ENCODE results near the gene SPATA6L. TPM values are rescaled to one million over a fixed set of nuclear protein-coding genes. Genes with fewer than 3 reads are reported as not detected.

Gene SPATA6L
- total and polyA plus RNA-seq, 9 of the 15 experiments (the other 6 are each of a cell fraction or from before 2014, with no cell fraction given): 0.03 to 1.00 (median 0.08) TPM; not detected in 4

DNA sequence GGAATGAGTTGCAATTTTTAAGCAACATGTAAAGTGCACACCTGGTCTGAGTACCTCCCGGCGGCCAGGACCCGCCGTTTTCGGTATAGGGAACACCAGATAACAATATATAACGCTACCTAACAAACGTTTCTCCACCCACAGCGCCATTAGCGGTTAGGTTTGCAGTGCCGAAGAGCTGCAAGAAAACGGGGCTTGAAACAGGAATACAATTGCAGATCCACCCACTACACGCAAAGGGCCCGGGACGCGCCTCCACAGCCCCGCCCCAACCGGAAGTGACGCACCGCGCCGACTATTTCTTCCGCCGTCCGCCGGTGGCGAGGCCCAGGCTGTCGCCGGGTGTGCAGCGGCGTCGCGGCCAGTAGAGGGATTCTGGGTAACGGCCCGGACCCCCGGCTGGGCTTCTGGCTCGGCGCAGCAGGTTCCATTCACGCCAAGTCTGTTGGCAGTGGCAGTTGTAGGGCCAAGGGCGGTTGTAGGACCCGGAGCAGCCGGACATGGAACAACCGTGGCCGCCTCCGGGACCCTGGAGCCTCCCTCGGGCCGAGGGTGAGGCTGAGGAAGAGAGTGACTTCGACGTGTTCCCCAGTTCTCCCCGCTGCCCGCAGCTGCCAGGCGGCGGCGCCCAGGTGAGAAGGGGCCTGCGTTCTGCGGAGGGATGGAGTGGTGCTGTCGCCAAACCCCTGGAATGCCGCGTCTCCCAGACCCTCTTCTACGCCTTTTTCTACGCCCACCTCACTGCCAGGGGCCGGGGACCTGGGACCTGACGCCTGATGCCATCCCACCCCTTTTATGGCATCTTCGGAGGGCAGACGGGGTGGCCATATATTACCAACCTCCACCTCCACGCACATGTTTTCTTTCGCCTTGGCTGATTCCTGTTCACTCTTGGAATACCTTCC is 13.2 kb upstream of the SPATA6L start, which contains the start of gene CDC37L1 (continued):
- TF ChIP-seq, protein P1, sequence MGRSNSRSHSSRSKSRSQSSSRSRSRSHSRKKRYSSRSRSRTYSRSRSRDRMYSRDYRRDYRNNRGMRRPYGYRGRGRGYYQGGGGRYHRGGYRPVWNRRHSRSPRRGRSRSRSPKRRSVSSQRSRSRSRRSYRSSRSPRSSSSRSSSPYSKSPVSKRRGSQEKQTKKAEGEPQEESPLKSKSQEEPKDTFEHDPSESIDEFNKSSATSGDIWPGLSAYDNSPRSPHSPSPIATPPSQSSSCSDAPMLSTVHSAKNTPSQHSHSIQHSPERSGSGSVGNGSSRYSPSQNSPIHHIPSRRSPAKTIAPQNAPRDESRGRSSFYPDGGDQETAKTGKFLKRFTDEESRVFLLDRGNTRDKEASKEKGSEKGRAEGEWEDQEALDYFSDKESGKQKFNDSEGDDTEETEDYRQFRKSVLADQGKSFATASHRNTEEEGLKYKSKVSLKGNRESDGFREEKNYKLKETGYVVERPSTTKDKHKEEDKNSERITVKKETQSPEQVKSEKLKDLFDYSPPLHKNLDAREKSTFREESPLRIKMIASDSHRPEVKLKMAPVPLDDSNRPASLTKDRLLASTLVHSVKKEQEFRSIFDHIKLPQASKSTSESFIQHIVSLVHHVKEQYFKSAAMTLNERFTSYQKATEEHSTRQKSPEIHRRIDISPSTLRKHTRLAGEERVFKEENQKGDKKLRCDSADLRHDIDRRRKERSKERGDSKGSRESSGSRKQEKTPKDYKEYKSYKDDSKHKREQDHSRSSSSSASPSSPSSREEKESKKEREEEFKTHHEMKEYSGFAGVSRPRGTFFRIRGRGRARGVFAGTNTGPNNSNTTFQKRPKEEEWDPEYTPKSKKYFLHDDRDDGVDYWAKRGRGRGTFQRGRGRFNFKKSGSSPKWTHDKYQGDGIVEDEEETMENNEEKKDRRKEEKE (IDR thresholded peaks at IDR 0.05; ENCODE audit: borderline replicate concordance in 1 of 2, control insufficient read depth in 1 of 2, low read depth in 2 of 2, low read length in 1 of 2): peak in 1 of 2 experiments; percentile 70; a peak in 2 of 4 replicates
- no peak; the same call in 1 of the 2 replicates for TF ChIP-seq MYBL2 (IDR thresholded peaks at IDR 0.05; ENCODE audit: low read depth)
- no peak for TF ChIP-seq MYBL2 (CRISPR knock-in tag; IDR thresholded peaks at IDR 0.05; ENCODE audit: borderline replicate concordance)
- peak; percentile 30; the same call in 1 of the 2 replicates for TF ChIP-seq XRCC5 (IDR thresholded peaks at IDR 0.05; ENCODE audit: low read depth, low read length)
- TF ChIP-seq, protein P2, sequence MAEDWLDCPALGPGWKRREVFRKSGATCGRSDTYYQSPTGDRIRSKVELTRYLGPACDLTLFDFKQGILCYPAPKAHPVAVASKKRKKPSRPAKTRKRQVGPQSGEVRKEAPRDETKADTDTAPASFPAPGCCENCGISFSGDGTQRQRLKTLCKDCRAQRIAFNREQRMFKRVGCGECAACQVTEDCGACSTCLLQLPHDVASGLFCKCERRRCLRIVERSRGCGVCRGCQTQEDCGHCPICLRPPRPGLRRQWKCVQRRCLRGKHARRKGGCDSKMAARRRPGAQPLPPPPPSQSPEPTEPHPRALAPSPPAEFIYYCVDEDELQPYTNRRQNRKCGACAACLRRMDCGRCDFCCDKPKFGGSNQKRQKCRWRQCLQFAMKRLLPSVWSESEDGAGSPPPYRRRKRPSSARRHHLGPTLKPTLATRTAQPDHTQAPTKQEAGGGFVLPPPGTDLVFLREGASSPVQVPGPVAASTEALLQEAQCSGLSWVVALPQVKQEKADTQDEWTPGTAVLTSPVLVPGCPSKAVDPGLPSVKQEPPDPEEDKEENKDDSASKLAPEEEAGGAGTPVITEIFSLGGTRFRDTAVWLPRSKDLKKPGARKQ (CRISPR knock-in tag; IDR thresholded peaks at IDR 0.05): no peak
- TF ChIP-seq, protein P3, sequence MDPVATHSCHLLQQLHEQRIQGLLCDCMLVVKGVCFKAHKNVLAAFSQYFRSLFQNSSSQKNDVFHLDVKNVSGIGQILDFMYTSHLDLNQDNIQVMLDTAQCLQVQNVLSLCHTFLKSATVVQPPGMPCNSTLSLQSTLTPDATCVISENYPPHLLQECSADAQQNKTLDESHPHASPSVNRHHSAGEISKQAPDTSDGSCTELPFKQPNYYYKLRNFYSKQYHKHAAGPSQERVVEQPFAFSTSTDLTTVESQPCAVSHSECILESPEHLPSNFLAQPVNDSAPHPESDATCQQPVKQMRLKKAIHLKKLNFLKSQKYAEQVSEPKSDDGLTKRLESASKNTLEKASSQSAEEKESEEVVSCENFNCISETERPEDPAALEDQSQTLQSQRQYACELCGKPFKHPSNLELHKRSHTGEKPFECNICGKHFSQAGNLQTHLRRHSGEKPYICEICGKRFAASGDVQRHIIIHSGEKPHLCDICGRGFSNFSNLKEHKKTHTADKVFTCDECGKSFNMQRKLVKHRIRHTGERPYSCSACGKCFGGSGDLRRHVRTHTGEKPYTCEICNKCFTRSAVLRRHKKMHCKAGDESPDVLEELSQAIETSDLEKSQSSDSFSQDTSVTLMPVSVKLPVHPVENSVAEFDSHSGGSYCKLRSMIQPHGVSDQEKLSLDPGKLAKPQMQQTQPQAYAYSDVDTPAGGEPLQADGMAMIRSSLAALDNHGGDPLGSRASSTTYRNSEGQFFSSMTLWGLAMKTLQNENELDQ (CRISPR knock-in tag; IDR thresholded peaks at IDR 0.05; ENCODE audit: borderline replicate concordance): no peak
- TF ChIP-seq ZFPM2 (CRISPR knock-in tag; IDR thresholded peaks at IDR 0.05): no peak
- peak; percentile 89 for TF ChIP-seq TAF1 (IDR thresholded peaks at IDR 0.05; ENCODE audit: control insufficient read depth, extremely low read depth, insufficient read depth, low read length, severe bottlenecking)
- TF ChIP-seq, protein P4, sequence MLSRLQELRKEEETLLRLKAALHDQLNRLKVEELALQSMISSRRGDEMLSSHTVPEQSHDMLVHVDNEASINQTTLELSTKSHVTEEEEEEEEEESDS (CRISPR knock-in tag; IDR thresholded peaks at IDR 0.05): no peak
- TF ChIP-seq ZFP1 (CRISPR knock-in tag; IDR thresholded peaks at IDR 0.05): no peak
- TF ChIP-seq FOXK1 (CRISPR knock-in tag; IDR thresholded peaks at IDR 0.05; ENCODE audit: borderline replicate concordance): 0 out of 2 replicates have a peak, but pooled peaks have one; percentile 69
- no peak for TF ChIP-seq ELF4 (CRISPR knock-in tag; IDR thresholded peaks at IDR 0.05)
- TF ChIP-seq ZNF3 (CRISPR knock-in tag; IDR thresholded peaks at IDR 0.05): no peak
- peak; percentile 89 for TF ChIP-seq ZFX (CRISPR knock-in tag; IDR thresholded peaks at IDR 0.05)
- no peak for TF ChIP-seq SPI1 (IDR thresholded peaks at IDR 0.05; ENCODE audit: borderline replicate concordance, low read depth, low read length)
- peak in 1 of 2 experiments; percentile 13; a peak in 1 of 4 replicates for TF ChIP-seq HDAC1 (IDR thresholded peaks at IDR 0.05)
- TF ChIP-seq FOXP1 (CRISPR knock-in tag; IDR thresholded peaks at IDR 0.05): 0 out of 2 replicates have a peak, but pooled peaks have one; percentile 39
- TF ChIP-seq HDAC3 (IDR thresholded peaks at IDR 0.05; ENCODE audit: borderline replicate concordance, partially characterized antibody): no peak

Data from K562 (cell line).